IMR-90 (cell line): ENCODE results near the gene TLNRD1.

Experiments
- CHD1 ChIP-seq: IDR thresholded peaks from 2 replicates; pipeline ENCODE4 v1.6.1; 2012; ENCODE audit warnings: low read depth, low read length, improper control_type of control experiment
- MAZ ChIP-seq: IDR thresholded peaks from 2 replicates; pipeline ENCODE4 v1.6.1; 2012; ENCODE audit warnings: low read depth, mild to moderate bottlenecking, low read length, improper control_type of control experiment, moderate library complexity, borderline replicate concordance
- POLR2A ChIP-seq: IDR thresholded peaks from 2 replicates; pipeline ENCODE4 v1.6.1; 2012; ENCODE audit warnings: mild to moderate bottlenecking, low read depth, low read length
- TF ChIP-seq, protein P1 (sequence below): conservative IDR thresholded peaks from 2 replicates; pipeline ENCODE4 v1.5.1; 2012; ENCODE audit warnings: mild to moderate bottlenecking, low read depth, low read length, improper control_type of control experiment
- TF ChIP-seq, protein P2 (sequence below): fragments of 150-350 bp; IDR thresholded peaks from 2 replicates; pipeline ENCODE4 v1.6.1; 2017; ENCODE audit warnings: mild to moderate bottlenecking, antibody characterized with exemption, low read length, low read depth

DNA sequence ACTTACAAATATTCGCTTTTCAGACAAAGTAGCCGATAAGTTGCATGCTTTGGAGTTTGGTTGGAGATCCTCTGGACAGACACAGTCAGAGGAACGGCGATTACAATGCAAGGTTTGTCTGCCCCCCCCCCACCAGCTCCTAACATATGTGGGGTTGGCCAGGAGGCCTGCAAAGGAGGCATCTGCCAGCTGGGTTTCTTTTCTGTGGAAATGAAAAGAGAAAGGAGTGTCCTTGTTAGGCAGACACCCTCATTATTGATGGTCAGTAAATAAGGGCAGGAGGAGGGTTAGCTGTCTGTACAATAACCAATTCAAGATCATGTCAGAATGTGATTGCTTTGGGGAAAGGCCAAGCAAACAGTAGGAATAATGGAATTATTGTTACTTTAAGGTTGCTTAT, 49.1 kb downstream of the TLNRD1 start:
- TF ChIP-seq, protein P1, sequence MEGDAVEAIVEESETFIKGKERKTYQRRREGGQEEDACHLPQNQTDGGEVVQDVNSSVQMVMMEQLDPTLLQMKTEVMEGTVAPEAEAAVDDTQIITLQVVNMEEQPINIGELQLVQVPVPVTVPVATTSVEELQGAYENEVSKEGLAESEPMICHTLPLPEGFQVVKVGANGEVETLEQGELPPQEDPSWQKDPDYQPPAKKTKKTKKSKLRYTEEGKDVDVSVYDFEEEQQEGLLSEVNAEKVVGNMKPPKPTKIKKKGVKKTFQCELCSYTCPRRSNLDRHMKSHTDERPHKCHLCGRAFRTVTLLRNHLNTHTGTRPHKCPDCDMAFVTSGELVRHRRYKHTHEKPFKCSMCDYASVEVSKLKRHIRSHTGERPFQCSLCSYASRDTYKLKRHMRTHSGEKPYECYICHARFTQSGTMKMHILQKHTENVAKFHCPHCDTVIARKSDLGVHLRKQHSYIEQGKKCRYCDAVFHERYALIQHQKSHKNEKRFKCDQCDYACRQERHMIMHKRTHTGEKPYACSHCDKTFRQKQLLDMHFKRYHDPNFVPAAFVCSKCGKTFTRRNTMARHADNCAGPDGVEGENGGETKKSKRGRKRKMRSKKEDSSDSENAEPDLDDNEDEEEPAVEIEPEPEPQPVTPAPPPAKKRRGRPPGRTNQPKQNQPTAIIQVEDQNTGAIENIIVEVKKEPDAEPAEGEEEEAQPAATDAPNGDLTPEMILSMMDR = no peak
- no peak for TF ChIP-seq POLR2A
- no peak for TF ChIP-seq CHD1
- TF ChIP-seq, protein P2, sequence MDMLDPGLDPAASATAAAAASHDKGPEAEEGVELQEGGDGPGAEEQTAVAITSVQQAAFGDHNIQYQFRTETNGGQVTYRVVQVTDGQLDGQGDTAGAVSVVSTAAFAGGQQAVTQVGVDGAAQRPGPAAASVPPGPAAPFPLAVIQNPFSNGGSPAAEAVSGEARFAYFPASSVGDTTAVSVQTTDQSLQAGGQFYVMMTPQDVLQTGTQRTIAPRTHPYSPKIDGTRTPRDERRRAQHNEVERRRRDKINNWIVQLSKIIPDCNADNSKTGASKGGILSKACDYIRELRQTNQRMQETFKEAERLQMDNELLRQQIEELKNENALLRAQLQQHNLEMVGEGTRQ = no peak
- TF ChIP-seq MAZ = no peak
